Hepatocyte (in vitro differentiated cells): ENCODE data around the gene KCNN2. TPM values are rescaled to one million over a fixed set of nuclear protein-coding genes. Genes with fewer than 3 reads are reported as not detected.

ENCODE experiments used
- DNase-seq: peaks from one replicate; pipeline ENCODE4 v3.0.0-alpha.2; 2016; ENCODE audit warnings: low spot score
- H2AFZ ChIP-seq: fragments of 200-600 bp; sonication (generic); 2 replicates; pipeline ENCODE4 v1.6.0; 2016; ENCODE audit warnings: antibody characterized with exemption, mild to moderate bottlenecking
- H3K27ac ChIP-seq: fragments of 200-600 bp; sonication (generic); 2 replicates; pipeline ENCODE4 v1.5.1; 2016; ENCODE audit warnings: mild to moderate bottlenecking
- H3K27me3 ChIP-seq: fragments of 200-600 bp; sonication (generic); 2 replicates; pipeline ENCODE4 v1.6.1; 2016
- H3K36me3 ChIP-seq: fragments of 200-600 bp; sonication (generic); replicated peaks from 2 replicates; pipeline ENCODE4 v1.5.1; 2016; ENCODE audit warnings: low read depth; ENCODE audit not compliant: insufficient read depth
- H3K4me1 ChIP-seq: fragments of 200-600 bp; sonication (generic); 2 replicates; pipeline ENCODE4 v1.5.1; 2016; ENCODE audit warnings: mild to moderate bottlenecking, moderate library complexity; ENCODE audit not compliant: insufficient read depth
- H3K4me2 ChIP-seq: fragments of 200-600 bp; sonication (generic); 2 replicates; pipeline ENCODE4 v1.6.0; 2016
- H3K4me3 ChIP-seq: fragments of 200-600 bp; sonication (generic); 2 replicates; pipeline ENCODE4 v1.5.1; 2016; ENCODE audit warnings: mild to moderate bottlenecking
- H3K79me2 ChIP-seq: fragments of 200-600 bp; sonication (generic); 2 replicates; pipeline ENCODE4 v1.6.0; 2017; ENCODE audit warnings: mild to moderate bottlenecking
- H3K9me2 ChIP-seq: fragments of 200-600 bp; sonication (generic); replicated peaks from 2 replicates; pipeline ENCODE4 v1.6.0; 2017; ENCODE audit warnings: mild to moderate bottlenecking; ENCODE audit not compliant: insufficient read depth
- H3K9me3 ChIP-seq: fragments of 200-600 bp; sonication (generic); 2 replicates; pipeline ENCODE4 v1.5.1; 2016; ENCODE audit warnings: low read depth, mild to moderate bottlenecking
- H4K20me1 ChIP-seq: fragments of 200-600 bp; sonication (generic); 2 replicates; pipeline ENCODE4 v1.6.0; 2016; ENCODE audit warnings: mild to moderate bottlenecking; ENCODE audit not compliant: insufficient read depth, poor library complexity, severe bottlenecking
- EZH2 ChIP-seq: fragments of 200-600 bp; sonication (generic); IDR thresholded peaks from 2 replicates; pipeline ENCODE4 v1.6.1; 2016; ENCODE audit warnings: antibody characterized with exemption, mild to moderate bottlenecking, borderline replicate concordance
- EZH2phosphoT487 ChIP-seq: fragments of 200-600 bp; sonication (generic); IDR thresholded peaks from one replicate; pipeline ENCODE4 v1.6.1; 2018; ENCODE audit warnings: antibody characterized with exemption, mild to moderate bottlenecking, low read depth, moderate library complexity; ENCODE audit not compliant: unreplicated experiment, severe bottlenecking
- WGBS: methylation state at CpG from one replicate; pipeline ENCODE4 v1.1.6; 2016; ENCODE audit warnings: low lambda C conversion rate; ENCODE audit errors: missing lambda C conversion rate; 5-methylcytosine and 5-hydroxymethylcytosine counted together
- polyA plus RNA-seq: library from polyadenylated mRNA; unstranded; fragments of >200 nt; fragmentation: Nextera tagmentation; extraction: Ambion mirVana; gene quantifications from 2 replicates; pipeline ENCODE4 v1.2.1, GENCODE V29; 2016
- total RNA-seq: library from RNA; depleted of rRNA; stranded (reverse); fragments of >200 nt; gene quantifications from 2 replicates; pipeline ENCODE4 v1.2.3, GENCODE V29; 2014
- TF ChIP-seq, protein P1 (sequence below): fragments of 200-600 bp; sonication (generic); IDR thresholded peaks from 2 replicates; pipeline ENCODE4 v1.5.1; 2016; ENCODE audit warnings: antibody characterized with exemption, mild to moderate bottlenecking; ENCODE audit not compliant: poor library complexity

The KCNN2 gene
- total and polyA plus RNA-seq, 2 experiments from 2014 or later = 3.9 to 6.4 TPM

DNA sequence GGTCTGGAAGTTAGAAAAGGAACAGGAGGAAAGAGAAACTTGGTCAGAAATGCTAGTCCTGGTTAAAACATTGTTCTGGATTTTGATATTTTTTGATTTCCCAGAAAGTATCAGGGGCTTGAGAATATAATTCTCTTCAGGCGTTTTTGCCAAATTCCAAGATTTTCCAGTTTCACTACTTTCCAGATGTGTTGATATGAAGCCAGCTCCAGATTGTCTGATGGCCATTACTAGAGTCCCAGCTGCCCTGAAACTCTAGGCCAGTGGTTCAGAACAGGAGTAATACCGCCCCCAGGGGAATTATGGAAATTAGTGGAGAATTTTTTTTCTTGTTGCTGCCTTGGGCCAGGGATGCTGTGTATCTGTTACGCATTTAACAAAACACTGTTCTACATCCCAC, 88.6 kb downstream of the KCNN2 start:
- Histone ChIP-seq H3K79me2 (no peaks in the 10 kb centered on the region), H3K9me2 (no peaks in the 10 kb centered on the region), H4K20me1 (no peaks in the 10 kb centered on the region), H3K27me3 (no peaks in the 10 kb centered on the region), H3K27ac (peak overlapping the region; percentile 6), H2AFZ (no peak overlapping the region), H3K4me3 (no peak overlapping the region), H3K36me3 (no peaks in the 10 kb centered on the region), H3K4me1 (peaks cover 6% of the 10 kb centered on the region), H3K9me3 (no peaks in the 10 kb centered on the region), H3K4me2 (peak overlapping the region; percentile 16)
- 53% methylated on average over 3 of the region's 3 CpGs for WGBS
- no peak for TF ChIP-seq EZH2
- DNase-seq = peak; percentile 26

DNA sequence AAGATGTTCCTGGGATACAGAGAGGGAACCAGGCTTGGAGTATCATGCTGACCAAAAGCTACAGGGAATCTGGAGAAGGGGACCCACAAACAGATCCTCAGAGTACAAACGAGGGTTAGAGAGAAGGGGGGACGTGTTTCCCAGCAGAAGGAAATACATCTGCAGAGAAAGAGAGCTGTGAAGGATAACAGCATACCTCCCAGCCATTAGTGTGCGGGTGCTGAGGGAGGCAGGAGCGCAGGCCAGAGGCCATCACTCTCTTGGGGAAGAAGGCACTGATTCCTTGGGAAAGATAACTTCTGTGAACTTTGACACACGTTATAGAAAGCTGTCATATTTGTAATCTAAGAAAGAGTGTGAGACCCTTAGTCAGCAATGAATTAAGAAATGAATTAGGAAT, 96.9 kb downstream of the KCNN2 start:
- Histone ChIP-seq H3K27me3 (no peaks in the 10 kb centered on the region), H4K20me1 (no peaks in the 10 kb centered on the region), H3K9me2 (no peaks in the 10 kb centered on the region), H3K4me1 (no peaks in the 10 kb centered on the region), H3K36me3 (no peaks in the 10 kb centered on the region), H3K79me2 (no peaks in the 10 kb centered on the region), H2AFZ (no peak overlapping the region), H3K9me3 (no peaks in the 10 kb centered on the region), H3K4me2 (no peak overlapping the region), H3K27ac (no peak overlapping the region), H3K4me3 (no peak overlapping the region)
- no peak for DNase-seq
- WGBS = 81% methylated on average over 5 of the region's 5 CpGs
- TF ChIP-seq EZH2phosphoT487 (no peak), EZH2 (no peak)
- TF ChIP-seq, protein P1, sequence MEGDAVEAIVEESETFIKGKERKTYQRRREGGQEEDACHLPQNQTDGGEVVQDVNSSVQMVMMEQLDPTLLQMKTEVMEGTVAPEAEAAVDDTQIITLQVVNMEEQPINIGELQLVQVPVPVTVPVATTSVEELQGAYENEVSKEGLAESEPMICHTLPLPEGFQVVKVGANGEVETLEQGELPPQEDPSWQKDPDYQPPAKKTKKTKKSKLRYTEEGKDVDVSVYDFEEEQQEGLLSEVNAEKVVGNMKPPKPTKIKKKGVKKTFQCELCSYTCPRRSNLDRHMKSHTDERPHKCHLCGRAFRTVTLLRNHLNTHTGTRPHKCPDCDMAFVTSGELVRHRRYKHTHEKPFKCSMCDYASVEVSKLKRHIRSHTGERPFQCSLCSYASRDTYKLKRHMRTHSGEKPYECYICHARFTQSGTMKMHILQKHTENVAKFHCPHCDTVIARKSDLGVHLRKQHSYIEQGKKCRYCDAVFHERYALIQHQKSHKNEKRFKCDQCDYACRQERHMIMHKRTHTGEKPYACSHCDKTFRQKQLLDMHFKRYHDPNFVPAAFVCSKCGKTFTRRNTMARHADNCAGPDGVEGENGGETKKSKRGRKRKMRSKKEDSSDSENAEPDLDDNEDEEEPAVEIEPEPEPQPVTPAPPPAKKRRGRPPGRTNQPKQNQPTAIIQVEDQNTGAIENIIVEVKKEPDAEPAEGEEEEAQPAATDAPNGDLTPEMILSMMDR = no peak

DNA sequence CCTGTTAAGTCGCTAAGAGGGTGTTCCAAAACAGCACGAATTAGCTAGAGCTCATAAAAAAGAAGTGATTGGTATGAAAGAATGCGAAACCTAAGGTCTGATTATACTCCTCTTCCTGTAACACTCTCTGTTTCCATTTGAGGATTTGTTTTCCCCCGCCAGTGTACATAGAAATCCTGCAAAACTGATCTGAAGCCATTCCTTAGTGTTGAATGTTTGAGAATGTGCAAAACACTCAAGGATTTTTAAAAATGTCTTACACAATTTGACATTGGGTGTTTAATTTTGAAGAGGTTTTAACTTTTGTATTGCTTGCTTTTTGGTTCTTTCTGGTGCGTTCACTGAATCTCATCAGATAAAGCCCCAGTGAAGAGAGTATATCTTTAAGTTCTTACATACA, 105.3 kb downstream of the KCNN2 start:
- H3K4me3 ChIP-seq = no peak overlapping the region
- peak overlapping the region; percentile 56 for H3K4me2 ChIP-seq
- peak overlapping the region; percentile 57 for H3K27ac ChIP-seq
- TF ChIP-seq EZH2 (no peak), EZH2phosphoT487 (no peak)
- TF ChIP-seq, protein P1 = no peak
- H2AFZ ChIP-seq = peak overlapping the region; percentile 27
- H3K79me2 ChIP-seq = no peaks in the 10 kb centered on the region
- no peak for DNase-seq
- peaks cover 22% of the 10 kb centered on the region for H3K4me1 ChIP-seq
- no peaks in the 10 kb centered on the region for H3K36me3 ChIP-seq
- no peaks in the 10 kb centered on the region for H3K27me3 ChIP-seq
- no peaks in the 10 kb centered on the region for H3K9me2 ChIP-seq
- H4K20me1 ChIP-seq = no peaks in the 10 kb centered on the region
- H3K9me3 ChIP-seq = no peaks in the 10 kb centered on the region
- WGBS = 31% methylated on average over 5 of the region's 5 CpGs

DNA sequence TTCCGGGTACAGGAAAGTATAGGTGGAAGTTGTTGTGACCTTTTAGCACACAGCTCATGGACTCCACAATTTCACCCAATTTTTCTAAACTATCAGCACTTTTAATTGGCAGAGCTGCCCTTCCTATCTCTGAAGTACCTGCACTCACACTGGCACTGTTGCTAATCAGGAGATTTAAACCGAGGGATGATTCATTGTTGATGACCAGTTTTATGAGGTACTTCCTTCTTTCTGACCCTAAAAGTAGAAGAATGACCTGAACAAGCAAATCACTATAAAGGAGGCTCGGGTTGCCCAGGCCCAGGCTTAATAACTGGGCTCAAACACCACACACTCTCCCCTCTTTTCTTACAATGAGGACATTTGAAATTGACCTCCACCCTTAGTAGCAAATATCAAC, 105.9 kb downstream of the KCNN2 start:
- Histone ChIP-seq H3K4me3 (no peak overlapping the region), H3K36me3 (no peaks in the 10 kb centered on the region), H2AFZ (peak overlapping the region; percentile 27), H3K79me2 (no peaks in the 10 kb centered on the region), H3K4me2 (peak overlapping the region; percentile 56), H3K9me2 (no peaks in the 10 kb centered on the region), H3K9me3 (no peaks in the 10 kb centered on the region), H3K4me1 (peaks cover 22% of the 10 kb centered on the region), H3K27ac (peak overlapping the region; percentile 57), H3K27me3 (no peaks in the 10 kb centered on the region), H4K20me1 (no peaks in the 10 kb centered on the region)
- DNase-seq = peak; percentile 18
- TF ChIP-seq, protein P1 = no peak
- no peak for TF ChIP-seq EZH2phosphoT487
- TF ChIP-seq EZH2 = no peak
- WGBS = 17% methylated on average over 3 of the region's 3 CpGs
